Lower leg skin (tissue), 3 donors: ENCODE results near the gene ANKRD35.
"Not testable (repeated sequence)": the region's sequence is repeated elsewhere in the genome, so short reads cannot be mapped to it uniquely, and the experiment has no call there.

ENCODE experiments used
- POLR2A ChIP-seq, 2 donors: fragments of 450-650 bp; IDR thresholded peaks; one replicate each; pipeline ENCODE4 v1.6.1; 2016 to 2017; ENCODE audit warnings: antibody characterized with exemption in 2 of 2, mild to moderate bottlenecking in 1 of 2, moderate library complexity in 1 of 2
- TF ChIP-seq, protein P1 (sequence below), 3 donors: fragments of 450-650 bp; IDR thresholded peaks; one replicate each; pipeline ENCODE4 v1.5.1; 2016; ENCODE audit warnings: antibody characterized with exemption in 3 of 3, mild to moderate bottlenecking in 3 of 3, moderate library complexity in 2 of 3

DNA sequence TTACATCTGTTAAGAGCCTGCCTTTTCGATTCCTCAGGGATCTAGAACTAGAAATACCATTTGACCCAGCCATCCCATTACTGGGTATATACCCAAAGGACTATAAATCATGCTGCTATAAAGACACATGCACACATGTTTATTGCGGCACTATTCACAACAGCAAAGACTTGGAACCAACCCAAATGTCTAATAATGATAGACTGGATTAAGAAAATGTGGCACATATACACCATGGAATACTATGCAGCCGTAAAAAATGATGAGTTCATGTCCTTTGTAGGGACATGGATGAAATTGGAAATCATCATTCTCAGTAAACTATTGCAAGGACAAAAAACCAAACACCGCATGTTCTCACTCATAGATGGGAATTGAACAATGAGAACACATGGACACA, 34.6 kb upstream of the ANKRD35 start:
- TF ChIP-seq POLR2A (IDR thresholded peaks at IDR 0.05), result not testable (repeated sequence)
- TF ChIP-seq, protein P1, sequence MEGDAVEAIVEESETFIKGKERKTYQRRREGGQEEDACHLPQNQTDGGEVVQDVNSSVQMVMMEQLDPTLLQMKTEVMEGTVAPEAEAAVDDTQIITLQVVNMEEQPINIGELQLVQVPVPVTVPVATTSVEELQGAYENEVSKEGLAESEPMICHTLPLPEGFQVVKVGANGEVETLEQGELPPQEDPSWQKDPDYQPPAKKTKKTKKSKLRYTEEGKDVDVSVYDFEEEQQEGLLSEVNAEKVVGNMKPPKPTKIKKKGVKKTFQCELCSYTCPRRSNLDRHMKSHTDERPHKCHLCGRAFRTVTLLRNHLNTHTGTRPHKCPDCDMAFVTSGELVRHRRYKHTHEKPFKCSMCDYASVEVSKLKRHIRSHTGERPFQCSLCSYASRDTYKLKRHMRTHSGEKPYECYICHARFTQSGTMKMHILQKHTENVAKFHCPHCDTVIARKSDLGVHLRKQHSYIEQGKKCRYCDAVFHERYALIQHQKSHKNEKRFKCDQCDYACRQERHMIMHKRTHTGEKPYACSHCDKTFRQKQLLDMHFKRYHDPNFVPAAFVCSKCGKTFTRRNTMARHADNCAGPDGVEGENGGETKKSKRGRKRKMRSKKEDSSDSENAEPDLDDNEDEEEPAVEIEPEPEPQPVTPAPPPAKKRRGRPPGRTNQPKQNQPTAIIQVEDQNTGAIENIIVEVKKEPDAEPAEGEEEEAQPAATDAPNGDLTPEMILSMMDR (IDR thresholded peaks at IDR 0.05), result not testable (repeated sequence)
